ENCODE data around the gene NME9.
A peak's percentile ranks its signal among the peaks of the same experiment; 100 is the strongest.

NME9 gene

DNA sequence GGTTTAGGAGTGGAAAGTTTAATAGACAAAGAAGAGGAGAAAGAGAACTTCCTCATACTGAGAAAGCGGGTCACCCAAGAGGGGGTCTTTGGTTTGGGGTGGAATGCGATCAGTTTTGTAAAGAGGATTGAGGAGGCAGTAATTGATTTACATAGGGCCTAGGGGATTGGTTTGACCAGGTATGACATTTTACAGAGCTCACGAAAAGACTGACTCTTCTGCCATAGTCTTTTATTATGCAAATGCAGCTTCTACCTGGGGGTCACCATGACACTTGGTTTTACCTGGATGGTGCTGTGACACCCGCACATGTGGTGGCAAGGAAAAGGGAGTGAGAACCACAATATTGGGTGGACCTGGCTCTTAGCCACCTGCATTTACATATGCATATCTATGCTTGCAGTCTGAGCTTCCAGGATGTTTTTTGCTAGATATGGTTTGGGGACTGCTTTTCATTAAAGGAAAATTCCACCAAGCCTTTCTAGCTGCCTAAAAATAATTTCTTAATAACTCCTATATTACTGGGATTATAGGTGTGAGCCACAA is 6.9 kb upstream of the NME9 start:
- intact Hi-C loops (cut with DNase I; ENCODE audit: low total_unique reads), result no loop called here
- H3K27ac ChIP-seq, result no peak overlapping the region
- H3K9me3 ChIP-seq, result no peaks in the 10 kb centered on the region
- no peaks in the 10 kb centered on the region for H3K36me3 ChIP-seq
- DNase-seq, result no peak
- TF ChIP-seq, protein P1, sequence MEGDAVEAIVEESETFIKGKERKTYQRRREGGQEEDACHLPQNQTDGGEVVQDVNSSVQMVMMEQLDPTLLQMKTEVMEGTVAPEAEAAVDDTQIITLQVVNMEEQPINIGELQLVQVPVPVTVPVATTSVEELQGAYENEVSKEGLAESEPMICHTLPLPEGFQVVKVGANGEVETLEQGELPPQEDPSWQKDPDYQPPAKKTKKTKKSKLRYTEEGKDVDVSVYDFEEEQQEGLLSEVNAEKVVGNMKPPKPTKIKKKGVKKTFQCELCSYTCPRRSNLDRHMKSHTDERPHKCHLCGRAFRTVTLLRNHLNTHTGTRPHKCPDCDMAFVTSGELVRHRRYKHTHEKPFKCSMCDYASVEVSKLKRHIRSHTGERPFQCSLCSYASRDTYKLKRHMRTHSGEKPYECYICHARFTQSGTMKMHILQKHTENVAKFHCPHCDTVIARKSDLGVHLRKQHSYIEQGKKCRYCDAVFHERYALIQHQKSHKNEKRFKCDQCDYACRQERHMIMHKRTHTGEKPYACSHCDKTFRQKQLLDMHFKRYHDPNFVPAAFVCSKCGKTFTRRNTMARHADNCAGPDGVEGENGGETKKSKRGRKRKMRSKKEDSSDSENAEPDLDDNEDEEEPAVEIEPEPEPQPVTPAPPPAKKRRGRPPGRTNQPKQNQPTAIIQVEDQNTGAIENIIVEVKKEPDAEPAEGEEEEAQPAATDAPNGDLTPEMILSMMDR (IDR thresholded peaks at IDR 0.05), result no peak
- H3K27me3 ChIP-seq, result no peaks in the 10 kb centered on the region
- H3K4me3 ChIP-seq, result no peak overlapping the region
- peaks cover 0 to 9% (median 0%) of the 10 kb centered on the region in 4 donors for H3K4me1 ChIP-seq

DNA sequence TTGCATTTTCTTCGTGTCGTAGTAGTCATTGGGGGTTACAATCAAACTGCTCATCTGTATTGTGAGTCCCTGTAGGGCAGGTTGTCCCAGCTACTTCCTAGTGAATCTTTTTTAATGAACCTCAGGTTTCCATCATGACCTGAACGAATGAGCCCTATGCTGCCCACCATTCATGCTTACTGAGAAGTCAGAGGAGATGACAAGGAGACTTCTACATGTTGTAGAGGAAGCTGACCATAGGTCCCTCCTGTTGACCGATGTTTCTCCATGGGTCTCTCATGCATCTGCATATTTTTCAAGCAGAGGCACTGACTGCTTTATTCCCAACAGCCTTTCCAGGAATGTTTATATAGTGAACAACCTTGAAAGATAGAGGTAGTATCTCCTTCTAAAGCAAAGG is 5.0 kb upstream of the NME9 start:
- no peaks in the 10 kb centered on the region for H3K27me3 ChIP-seq
- no peaks in the 10 kb centered on the region for H3K36me3 ChIP-seq
- DNase-seq, result no peak
- intact Hi-C loops (cut with DNase I; ENCODE audit: low total_unique reads), result loop anchor here (5.0 kb wide), 1 partner anchor 83 kb away; no protein-coding TSS in a partner anchor
- TF ChIP-seq, protein P1 (IDR thresholded peaks at IDR 0.05), result no peak
- H3K4me3 ChIP-seq, result no peak overlapping the region
- H3K4me1 ChIP-seq, result peaks cover 0 to 9% (median 2%) of the 10 kb centered on the region in 4 donors
- H3K9me3 ChIP-seq, result no peaks in the 10 kb centered on the region
- no peak overlapping the region for H3K27ac ChIP-seq

DNA sequence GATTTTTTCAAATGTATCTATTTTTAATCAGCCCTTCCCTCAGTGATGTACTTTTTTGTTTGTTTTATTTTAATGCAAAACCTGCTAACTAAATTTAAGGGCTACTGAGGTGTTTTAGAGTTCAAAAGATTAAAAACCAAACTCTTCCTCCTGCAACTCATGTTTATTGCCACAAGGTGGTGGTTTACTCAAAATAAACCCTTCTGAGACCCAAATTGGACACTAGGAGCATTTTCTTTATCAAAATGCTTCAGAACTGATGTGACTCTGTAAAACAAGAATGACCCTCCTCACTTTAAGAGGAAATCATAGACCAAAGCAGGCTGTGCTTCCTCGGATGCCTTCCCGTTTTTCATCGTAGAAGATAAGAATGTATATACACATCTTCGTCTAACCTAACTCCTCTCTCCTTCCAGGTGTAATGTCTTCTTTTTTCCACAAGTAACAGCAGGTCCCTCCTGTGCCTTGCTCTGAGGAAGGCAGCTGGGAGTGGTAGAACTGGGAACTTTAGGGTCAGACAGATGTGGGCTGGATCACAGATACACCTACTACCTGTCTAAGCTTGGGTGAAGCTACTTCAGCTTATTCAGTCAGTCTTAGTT is 2.9 kb upstream of the NME9 start:
- no peaks in the 10 kb centered on the region for H3K36me3 ChIP-seq
- no peaks in the 10 kb centered on the region for H3K27me3 ChIP-seq
- TF ChIP-seq, protein P1 (IDR thresholded peaks at IDR 0.05), result peak; percentile 57 to 71
- no peak overlapping the region for H3K4me3 ChIP-seq
- intact Hi-C loops (cut with DNase I; ENCODE audit: low total_unique reads), result loop anchor here (5.0 kb wide), 1 partner anchor 85 kb away; no protein-coding TSS in a partner anchor
- H3K4me1 ChIP-seq, result peaks cover 0 to 18% (median 5%) of the 10 kb centered on the region in 4 donors
- DNase-seq, result no peak
- no peak overlapping the region for H3K27ac ChIP-seq
- no peaks in the 10 kb centered on the region for H3K9me3 ChIP-seq

DNA sequence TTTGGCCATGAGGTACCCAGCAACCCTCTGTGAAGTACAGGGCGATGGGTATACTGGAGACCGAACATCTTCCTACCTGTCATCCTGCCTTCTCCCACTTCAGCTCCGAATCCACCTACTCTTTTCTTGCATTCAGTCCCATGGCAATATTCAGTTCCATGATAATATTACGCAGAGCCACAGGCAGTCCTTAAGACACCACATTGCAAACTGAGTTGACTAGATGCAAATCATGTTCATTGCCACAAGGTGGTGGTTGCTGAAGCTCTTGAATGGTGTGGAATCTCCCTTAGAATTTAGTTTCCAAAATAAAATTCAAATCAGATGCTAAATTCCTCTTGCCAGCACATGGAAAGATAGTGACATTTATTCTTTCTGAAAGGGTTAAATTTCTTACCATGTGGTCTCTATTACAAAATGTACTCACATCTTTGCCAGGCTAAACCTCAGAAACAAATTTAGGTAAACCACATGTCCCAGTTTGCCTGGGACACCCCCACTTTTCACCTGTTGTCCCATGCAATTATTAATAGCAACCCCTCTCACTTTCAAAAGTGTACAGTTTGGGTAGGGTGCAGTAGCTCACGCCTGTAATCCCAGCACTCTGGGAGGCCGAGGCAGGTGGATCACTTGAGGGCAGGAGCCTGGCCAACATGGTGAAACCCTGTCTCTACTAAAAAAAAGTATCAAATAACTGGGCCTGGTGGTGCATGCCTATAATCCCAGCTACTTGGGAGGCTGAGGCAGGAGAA is 1.7 kb upstream of the NME9 start:
- Histone ChIP-seq H3K27ac (no peak overlapping the region), H3K4me3 (no peak overlapping the region), H3K4me1 (peaks cover 0 to 18% (median 4%) of the 10 kb centered on the region in 4 donors), H3K27me3 (no peaks in the 10 kb centered on the region), H3K36me3 (no peaks in the 10 kb centered on the region), H3K9me3 (no peaks in the 10 kb centered on the region)
- intact Hi-C loops (cut with DNase I; ENCODE audit: low total_unique reads), result loop anchor here (5.0 kb wide), 1 partner anchor 86 kb away; no protein-coding TSS in a partner anchor
- TF ChIP-seq, protein P1 (IDR thresholded peaks at IDR 0.05), result no peak
- DNase-seq, result no peak

DNA sequence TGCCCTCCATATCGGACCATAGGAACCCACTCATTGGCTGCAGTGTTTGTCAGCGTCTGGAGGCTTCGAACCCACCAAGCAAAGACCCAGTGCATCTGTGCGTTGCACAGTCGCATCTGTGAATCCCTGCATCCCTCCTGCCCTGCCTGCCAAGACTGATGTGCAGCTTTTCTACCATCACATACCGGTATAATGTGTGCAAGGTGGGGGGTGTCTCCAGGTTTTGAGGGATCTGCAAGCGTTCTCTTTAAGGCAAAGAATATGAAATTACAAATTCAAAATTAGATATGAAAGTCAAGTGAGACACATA is 288 bp upstream of the NME9 start:
- Histone ChIP-seq H3K27me3 (no peaks in the 10 kb centered on the region), H3K36me3 (no peaks in the 10 kb centered on the region), H3K27ac (peak overlapping the region; percentile 60 to 63), H3K4me3 (peak overlapping the region; percentile 58 to 64), H3K9me3 (no peaks in the 10 kb centered on the region), H3K4me1 (peaks cover 0 to 18% (median 4%) of the 10 kb centered on the region in 4 donors)
- intact Hi-C loops (cut with DNase I; ENCODE audit: low total_unique reads), result loop anchor here (5.0 kb wide), 1 partner anchor 87 kb away; no protein-coding TSS in a partner anchor
- no peak for DNase-seq
- TF ChIP-seq, protein P1 (IDR thresholded peaks at IDR 0.05), result no peak

Data from tibial artery (tissue), 4 donors.